AG20443 (cell line): Measurements from ENCODE around the gene TSPO.

Source experiments
- DNase-seq: peaks from one replicate; pipeline ENCODE4 v3.0.0; 2012; ENCODE audit warnings: low spot score, mixed read lengths

TSPO gene

DNA sequence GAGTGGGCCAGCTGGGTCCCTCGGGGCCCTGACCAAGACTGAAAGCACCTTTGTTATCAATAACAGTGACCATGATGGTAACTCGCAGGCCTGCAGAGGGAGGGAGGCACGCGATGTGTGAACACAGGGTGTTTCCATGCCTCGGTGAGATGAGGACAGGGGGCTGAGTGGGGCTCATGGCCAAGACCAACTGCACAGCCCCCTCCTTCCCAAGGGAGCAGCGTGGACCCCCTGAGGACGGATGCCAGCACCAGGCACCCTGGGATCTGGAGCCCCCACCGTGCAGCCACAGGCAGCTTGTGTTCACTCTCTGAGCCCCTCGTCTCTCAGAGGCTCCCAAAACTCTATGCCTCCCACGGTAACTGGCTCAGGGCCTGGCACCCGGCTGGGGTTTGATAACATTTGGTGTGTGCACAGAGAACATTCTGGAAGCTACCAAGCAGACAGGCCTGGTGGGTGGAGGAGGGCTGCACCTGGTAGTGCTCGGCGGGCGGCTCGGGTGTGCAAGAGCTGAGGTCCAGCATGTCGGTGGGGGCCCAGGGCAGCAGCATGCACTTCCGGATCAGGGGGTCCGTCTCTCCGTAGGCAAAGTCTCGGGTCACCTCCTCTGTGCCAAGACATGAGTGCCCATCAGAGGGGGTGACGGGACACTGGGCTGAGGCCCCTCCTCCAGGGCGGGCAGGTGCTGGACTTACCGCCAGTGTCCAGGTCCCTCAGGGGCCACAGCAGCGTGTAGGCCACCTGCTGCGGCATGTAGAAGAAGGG, 28.0 kb downstream of the TSPO start:
- DNase-seq: no peak

- no peak for DNase-seq
Measured at GRCh38 chr22:43179911-43180195, 28.5 kb downstream of the TSPO start.

DNA sequence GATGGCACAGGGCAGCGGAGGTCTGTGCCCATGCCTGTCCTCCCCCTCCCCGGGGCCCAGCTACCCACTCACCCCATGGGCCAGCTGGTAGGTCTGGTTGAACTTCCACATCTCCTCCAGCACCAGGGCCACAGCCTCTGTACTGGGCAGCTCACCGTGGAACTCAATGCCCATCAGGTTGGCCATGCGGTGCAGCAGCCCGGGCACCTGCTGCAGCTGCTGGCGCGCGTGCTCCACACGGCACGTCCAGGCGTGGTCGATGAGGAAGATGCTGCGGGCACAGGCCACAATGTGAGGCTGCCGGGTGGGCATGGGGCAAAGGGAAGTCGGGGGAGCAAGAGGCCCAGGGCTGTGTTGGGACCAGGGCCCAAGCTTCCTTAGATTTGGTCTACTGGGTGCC, 29.3 kb downstream of the TSPO start:
- no peak for DNase-seq

- DNase-seq: no peak
Measured at GRCh38 chr22:43181321-43182076, 30.1 kb downstream of the TSPO start.

GRCh38 chr22:43182118-43182517, 30.8 kb downstream of the TSPO start:
- no peak for DNase-seq

DNA sequence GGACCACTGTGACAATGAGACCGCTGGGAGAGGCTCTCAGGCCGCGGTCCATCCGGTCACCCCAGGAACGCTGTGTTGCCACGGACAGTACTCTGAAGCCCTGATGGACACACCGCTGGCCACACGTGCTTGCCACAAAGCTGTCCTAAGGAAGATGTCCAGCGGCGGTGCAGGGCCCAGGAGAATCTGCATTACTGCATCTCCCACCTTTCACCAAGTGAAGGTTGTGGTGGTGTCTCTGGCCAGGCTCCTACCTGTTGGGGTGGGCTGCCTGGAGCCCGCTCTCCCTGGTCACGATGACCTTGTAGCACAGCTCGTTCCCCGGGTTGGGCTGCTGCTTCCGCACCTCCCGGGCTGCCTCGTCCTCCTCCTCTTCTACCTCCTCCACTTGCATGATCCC, 31.4 kb downstream of the TSPO start:
- DNase-seq: no peak

DNA sequence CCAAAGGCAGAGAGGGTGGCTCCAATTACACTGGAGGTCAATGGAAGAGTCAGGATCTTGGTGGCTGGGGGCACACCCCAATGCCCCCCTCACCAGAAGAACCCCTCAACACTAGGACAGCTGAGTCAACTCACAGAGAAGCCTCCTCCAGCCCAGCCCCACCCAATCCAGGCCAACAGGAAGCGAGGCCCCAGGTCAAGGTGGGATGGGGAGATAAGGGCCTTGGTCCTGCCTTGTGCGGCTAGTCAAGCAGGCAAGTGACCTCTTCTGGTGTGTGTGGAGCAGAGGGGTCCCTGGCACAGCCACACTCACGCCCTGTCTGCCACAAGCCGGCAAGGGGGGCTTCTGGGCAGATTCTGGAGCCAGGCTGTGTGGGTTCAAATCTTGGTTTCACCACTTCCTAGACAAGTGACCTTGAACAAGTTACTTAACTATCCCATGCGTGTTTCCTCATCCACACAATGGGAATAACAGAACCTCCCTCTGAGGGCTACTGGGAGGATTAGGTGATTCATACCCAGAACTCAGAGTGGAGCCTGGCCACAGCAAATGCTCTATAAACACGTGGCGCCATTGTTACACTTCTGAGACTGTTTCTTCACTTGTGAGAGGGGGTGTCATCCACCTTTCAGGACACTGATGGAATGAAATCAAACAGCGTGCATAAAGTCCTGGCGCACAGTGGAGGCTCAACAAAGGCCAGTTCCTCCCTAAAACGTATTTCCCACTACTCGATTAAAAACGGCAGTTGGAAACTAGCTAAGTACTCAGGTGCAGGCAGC, 32.3 kb downstream of the TSPO start:
- no peak for DNase-seq

- DNase-seq: peak; percentile 45
Measured at GRCh38 chr22:43185860-43186261, 34.5 kb downstream of the TSPO start.

GRCh38 chr22:43186272-43187170, 35.2 kb downstream of the TSPO start, which contains the start of gene TTLL12:
TSS of gene TTLL12 (minus strand) at chr22:43187134. CDS start at chr22:43187069, 65 bp downstream.
- DNase-seq: peak; percentile 89

GRCh38 chr22:43187171-43188099, 36.1 kb downstream of the TSPO start:
- peak; percentile 99 for DNase-seq

DNA sequence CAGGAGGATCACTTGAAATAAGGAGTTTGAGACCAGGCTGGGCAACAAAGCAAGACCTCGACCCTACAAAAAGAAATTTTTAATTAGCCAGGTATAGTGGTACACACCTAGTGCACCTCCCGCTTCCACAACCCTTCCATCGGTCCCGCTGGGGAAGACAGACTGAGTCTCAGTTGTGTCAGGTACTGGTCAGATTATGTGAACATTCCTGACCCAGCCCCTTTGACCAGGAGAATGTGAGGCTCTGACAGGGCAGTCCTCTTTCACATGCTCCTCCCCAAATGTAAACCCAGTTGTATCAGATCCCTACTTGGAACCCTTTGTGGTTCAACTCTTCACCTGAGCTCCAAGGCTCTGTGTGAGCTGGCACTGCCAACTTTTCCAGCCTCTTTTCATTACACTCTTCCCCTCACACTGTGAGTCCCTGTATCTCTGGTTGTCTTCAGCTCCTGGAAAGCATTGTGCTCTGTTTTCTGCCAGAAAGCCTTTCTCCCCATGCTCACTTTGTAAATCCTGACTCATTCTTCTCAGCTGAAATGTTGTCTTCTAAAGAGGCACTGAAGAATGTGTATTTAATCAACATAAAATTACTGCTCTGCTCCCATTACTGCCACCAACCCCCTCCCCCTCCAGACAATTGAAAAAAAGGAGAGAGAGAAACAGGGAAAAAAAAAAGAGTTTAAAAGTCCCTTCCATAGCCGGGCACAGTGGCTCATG, 37.6 kb downstream of the TSPO start:
- no peak for DNase-seq

- no peak for DNase-seq
Measured at GRCh38 chr22:43191831-43192230, 40.5 kb downstream of the TSPO start.

- peak; percentile 75 for DNase-seq
Measured at GRCh38 chr22:43197271-43197941, 46.0 kb downstream of the TSPO start.

DNA sequence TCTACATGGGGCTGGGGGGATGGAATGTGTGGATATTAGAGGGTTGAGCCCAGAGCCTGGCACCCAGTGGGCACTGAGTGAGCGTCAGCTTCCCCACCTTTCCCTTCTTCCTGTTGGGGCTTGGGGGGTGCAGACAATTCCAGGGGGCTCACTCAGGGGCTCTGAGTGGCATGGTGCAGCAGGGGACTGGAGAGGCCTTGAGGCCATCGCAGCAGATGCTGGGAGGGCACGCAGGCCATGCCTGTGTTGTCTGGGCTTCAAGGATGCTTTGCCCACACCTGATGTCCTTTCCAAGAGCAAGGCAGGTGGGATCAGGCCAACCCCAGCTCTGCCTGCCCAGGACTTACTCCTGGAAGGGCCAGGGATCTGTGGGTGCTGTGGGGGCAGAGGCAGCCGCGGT, 46.8 kb downstream of the TSPO start:
- no peak for DNase-seq

- no peak for DNase-seq
Measured at GRCh38 chr22:43198936-43199335, 47.6 kb downstream of the TSPO start.

GRCh38 chr22:43199541-43199940, 48.2 kb downstream of the TSPO start:
- no peak for DNase-seq

GRCh38 chr22:43200031-43200430, 48.7 kb downstream of the TSPO start:
- DNase-seq: no peak

DNA sequence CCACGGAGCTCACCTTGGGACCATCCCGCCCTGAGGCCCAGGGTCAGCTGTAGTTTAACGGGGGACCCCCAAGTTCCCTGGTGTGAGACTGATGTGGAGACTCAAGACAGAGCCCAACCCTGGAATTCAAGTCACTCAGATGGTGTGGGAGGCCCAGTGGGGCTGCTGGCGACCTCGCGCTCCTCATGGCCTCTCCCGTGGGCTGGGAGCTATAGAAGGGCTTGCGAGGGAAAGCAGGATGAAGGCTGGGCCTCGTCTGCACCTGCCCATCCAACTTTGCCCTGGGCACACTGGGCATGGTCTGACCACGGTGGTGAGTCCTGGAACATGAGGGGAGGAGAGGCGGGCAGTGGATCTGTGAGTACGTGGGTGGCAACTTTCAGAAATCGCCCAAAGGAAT, 49.2 kb downstream of the TSPO start:
- no peak for DNase-seq

DNA sequence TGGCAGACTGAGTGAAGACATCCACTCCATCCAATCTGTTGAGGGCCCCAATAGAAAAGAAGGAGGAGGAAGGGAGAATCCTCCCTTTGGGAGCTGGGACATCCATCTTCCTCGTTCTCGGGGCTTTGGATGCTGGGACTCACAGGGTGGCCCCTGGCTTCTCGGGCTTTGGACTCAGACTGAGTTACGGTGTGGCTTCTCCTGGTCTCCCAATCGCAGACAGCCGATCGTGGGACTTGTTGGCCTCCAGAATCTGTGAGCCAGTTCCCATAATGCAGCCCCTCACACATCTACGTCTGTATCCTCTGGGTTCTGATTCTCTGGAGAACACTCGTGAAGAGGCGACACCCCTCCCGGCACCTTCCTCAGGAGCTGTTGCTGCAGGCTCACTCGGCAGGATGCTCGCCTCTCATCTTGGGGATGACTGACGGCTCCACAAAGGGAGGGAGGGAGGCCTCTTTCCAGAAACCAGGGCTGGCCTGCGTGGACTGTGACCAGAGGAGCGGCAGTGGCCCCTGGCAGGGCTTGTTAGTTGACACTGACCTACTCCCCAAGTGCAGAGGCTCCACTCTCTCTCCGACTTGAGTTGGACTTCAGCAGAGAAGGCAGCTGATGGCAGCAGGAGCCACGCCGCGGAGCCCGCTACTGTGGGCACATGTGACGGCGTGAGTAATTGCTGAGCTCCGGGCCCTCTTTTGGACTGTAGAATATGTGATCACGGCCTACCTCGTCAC, 50.3 kb downstream of the TSPO start:
- DNase-seq: no peak
